Hair follicular keratinocyte (primary cell): ENCODE data around the gene PKN3. TPM values are rescaled to one million over a fixed set of nuclear protein-coding genes. Genes with fewer than 3 reads are reported as not detected.

Experiments
- total RNA-seq: library from RNA; depleted of rRNA; stranded (reverse); fragments of >200 nt; gene quantifications from 2 replicates; pipeline ENCODE4 v1.2.3, GENCODE V29; 2015

PKN3 gene
- 4.8 and 7.6 TPM in 2 replicates for total RNA-seq

GRCh38 chr9:128702445-128702948 lies at the start of gene PKN3:
TSS of gene PKN3 (plus strand) at chr9:128702503. CDS start at chr9:128702916, 413 bp downstream.

DNA sequence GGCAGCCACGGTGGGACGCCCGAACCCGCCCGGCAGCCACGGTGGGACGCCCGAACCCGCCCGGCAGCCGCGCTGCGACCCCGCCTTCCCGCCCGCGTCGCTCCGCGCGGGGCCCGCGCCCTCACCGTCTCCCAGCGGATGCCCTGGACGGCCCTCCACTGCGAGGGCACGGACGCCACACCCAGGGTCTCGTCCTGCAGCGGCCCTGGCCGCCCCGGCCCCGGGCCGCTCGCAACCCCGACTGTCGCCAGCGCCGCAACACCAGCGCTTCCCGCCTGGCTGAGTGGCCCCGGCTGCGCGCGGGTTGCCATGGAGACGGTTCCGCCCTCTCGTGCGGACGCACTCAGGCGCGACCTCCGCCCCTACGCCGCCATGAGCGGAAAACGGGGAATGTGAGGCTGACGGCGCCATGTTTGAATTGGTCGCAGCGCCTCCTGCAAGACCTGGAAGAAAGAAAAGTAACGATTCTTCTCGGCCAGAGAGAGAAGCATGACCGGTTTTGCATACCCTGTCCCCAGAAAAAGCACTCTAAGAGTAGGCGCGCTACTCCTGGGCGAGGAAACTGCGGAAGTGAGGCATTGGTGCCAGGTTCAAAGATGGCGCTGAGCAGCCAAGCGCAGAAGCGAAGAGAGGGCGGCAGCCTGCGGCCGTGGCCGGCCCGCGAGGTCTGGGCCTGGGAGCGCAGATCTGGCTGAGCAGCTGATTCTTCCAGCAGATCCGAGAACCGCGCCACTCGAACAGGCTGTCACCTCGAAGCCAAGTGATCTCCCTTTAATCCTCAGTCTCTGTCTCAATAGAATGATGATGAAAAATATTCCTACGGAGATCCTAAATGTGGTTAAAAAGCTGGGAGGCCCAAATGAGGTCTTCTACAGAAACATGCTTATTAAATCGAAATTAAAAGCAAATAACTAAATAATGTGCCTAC lies 45.6 kb upstream of the PKN3 start, which contains the start of gene DYNC2I2:
Gene DYNC2I2 (minus strand): TSS at position 432 of the 928 bp plus-strand sequence. CDS start 121 bp downstream, at position 311.

GRCh38 chr9:128688501-128689292 lies 13.6 kb upstream of the PKN3 start, which contains the start of gene SET:
TSS of gene SET (plus strand) at chr9:128689222. CDS start at chr9:128689583, 361 bp downstream.

GRCh38 chr9:128723866-128724743 lies 21.8 kb downstream of the PKN3 start, which contains the start of gene ZDHHC12:
TSS of gene ZDHHC12 (minus strand) at chr9:128724127. CDS start at chr9:128724093, 34 bp downstream.

Other genes with a start within 250 kb of the PKN3 start
- gene ODF2, start 246.5 kb upstream of the PKN3 start, total RNA-seq = 26.6 and 44.8 TPM in 2 replicates
- gene GLE1, start 197.8 kb upstream of the PKN3 start, total RNA-seq = 22.0 and 28.9 TPM in 2 replicates
- gene SPTAN1, start 149.9 kb upstream of the PKN3 start, total RNA-seq = 89.6 and 124 TPM in 2 replicates
- gene DYNC2I2, start 45.7 kb upstream of the PKN3 start, total RNA-seq = 42.9 and 70.3 TPM in 2 replicates
- gene SET, start 13.3 kb upstream of the PKN3 start, total RNA-seq = 299 and 428 TPM in 2 replicates
- 93.0 and 161 TPM in 2 replicates for gene ZDHHC12, start 21.6 kb downstream of the PKN3 start, total RNA-seq
- 26.0 and 26.9 TPM in 2 replicates for gene ZER1, start 69.4 kb downstream of the PKN3 start, total RNA-seq
- 7.0 and 15.4 TPM in 2 replicates for gene TBC1D13, start 84.8 kb downstream of the PKN3 start, total RNA-seq
- gene ENDOG, start 116.0 kb downstream of the PKN3 start, total RNA-seq = 32.5 and 44.9 TPM in 2 replicates
- 14.2 and 34.4 TPM in 2 replicates for gene SPOUT1, start 127.3 kb downstream of the PKN3 start, total RNA-seq
- gene KYAT1, start 179.4 kb downstream of the PKN3 start, total RNA-seq = 12.5 and 19.3 TPM in 2 replicates
- 126 and 152 TPM in 2 replicates for gene LRRC8A, start 179.6 kb downstream of the PKN3 start, total RNA-seq
- 3.2 and 7.5 TPM in 2 replicates for gene PHYHD1, start 218.5 kb downstream of the PKN3 start, total RNA-seq
- 17.6 and 24.6 TPM in 2 replicates for gene DOLK, start 245.1 kb downstream of the PKN3 start, total RNA-seq
- 32.5 and 45.4 TPM in 2 replicates for gene NUP188, start 245.2 kb downstream of the PKN3 start, total RNA-seq